HCT116 (cell line): ENCODE data around the gene SGCA.

Experiments used
- EGR1 ChIP-seq: IDR thresholded peaks from 2 replicates; pipeline ENCODE4 v1.6.1; 2012; ENCODE audit warnings: low read depth
- EZH2 ChIP-seq: fragments of 200-600 bp; sonication (generic); IDR thresholded peaks from 2 replicates; pipeline ENCODE4 v1.6.1; 2017; ENCODE audit warnings: antibody characterized with exemption, mixed run types
- EZH2phosphoT487 ChIP-seq: fragments of 200-600 bp; IDR thresholded peaks from 2 replicates; pipeline ENCODE4 v1.6.1; 2018; ENCODE audit warnings: antibody characterized with exemption, borderline replicate concordance
- FOSL1 ChIP-seq: IDR thresholded peaks from 2 replicates; pipeline ENCODE4 v1.6.1; 2012; ENCODE audit warnings: low read depth
- JUND ChIP-seq: IDR thresholded peaks from 2 replicates; pipeline ENCODE4 v1.6.1; 2012
- POLR2A ChIP-seq: IDR thresholded peaks from 2 replicates; pipeline ENCODE4 v1.7.0; 2011; ENCODE audit warnings: borderline replicate concordance; ENCODE audit not compliant: insufficient read depth, insufficient read length; ENCODE audit errors: extremely low read depth
- POLR2AphosphoS5 ChIP-seq: IDR thresholded peaks from 2 replicates; pipeline ENCODE4 v1.6.1; 2011; ENCODE audit warnings: mild to moderate bottlenecking, low read depth, low read length, moderate library complexity
- RAD21 ChIP-seq: IDR thresholded peaks from 2 replicates; pipeline ENCODE4 v1.6.1; 2012; ENCODE audit warnings: low read depth, mild to moderate bottlenecking
- ZNF274 ChIP-seq: fragments of 200-500 bp; sonication (Bioruptor generic); IDR thresholded peaks from 2 replicates; pipeline ENCODE4 v1.6.1; 2014; ENCODE audit warnings: mild to moderate bottlenecking, low read depth, low read length, inconsistent platforms
- TF ChIP-seq, protein P1 (sequence below): IDR thresholded peaks from 2 replicates; pipeline ENCODE4 v1.6.1; 2011; ENCODE audit warnings: mild to moderate bottlenecking, low read length, moderate library complexity; ENCODE audit not compliant: insufficient replicate concordance; ENCODE audit errors: extremely low read depth
- TF ChIP-seq, protein P2 (sequence below), 3 experiments: fragments of 200-600 bp in 1 of 3; sonication (generic) in 1 of 3; IDR thresholded peaks in 2 of 3; conservative IDR thresholded peaks in 1 of 3; 2 replicates each; pipeline ENCODE4 v1.5.1; 2012 to 2017; ENCODE audit warnings: low read depth in 2 of 3, low read length in 2 of 3, antibody characterized with exemption in 1 of 3, borderline replicate concordance in 1 of 3, control low read depth in 1 of 3, mild to moderate bottlenecking in 1 of 3, mixed read lengths in 1 of 3, mixed run types in 1 of 3, moderate library complexity in 1 of 3; ENCODE audit not compliant: insufficient read depth in 1 of 3
- TF ChIP-seq, protein P3 (sequence below): IDR thresholded peaks from 2 replicates; pipeline ENCODE4 v1.6.1; 2012

DNA sequence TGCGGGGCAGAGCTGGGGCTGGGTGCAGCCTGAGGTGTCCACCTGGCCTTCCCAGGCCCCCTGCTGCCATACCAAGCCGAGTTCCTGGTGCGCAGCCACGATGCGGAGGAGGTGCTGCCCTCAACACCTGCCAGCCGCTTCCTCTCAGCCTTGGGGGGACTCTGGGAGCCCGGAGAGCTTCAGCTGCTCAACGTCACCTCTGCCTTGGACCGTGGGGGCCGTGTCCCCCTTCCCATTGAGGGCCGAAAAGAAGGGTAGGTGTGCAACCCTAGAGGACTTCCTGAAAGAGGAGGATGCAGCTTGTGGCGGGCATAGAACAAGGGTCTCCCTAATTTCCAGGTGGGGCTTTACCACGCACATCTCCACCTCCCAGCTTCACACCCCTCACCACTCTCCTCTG is 2.5 kb downstream of the SGCA start:
- TF ChIP-seq POLR2AphosphoS5 (no peak), ZNF274 (no peak), RAD21 (no peak), EZH2 (no peak), POLR2A (no peak), EGR1 (no peak), EZH2phosphoT487 (no peak), JUND (no peak), FOSL1 (no peak)
- TF ChIP-seq, protein P1, sequence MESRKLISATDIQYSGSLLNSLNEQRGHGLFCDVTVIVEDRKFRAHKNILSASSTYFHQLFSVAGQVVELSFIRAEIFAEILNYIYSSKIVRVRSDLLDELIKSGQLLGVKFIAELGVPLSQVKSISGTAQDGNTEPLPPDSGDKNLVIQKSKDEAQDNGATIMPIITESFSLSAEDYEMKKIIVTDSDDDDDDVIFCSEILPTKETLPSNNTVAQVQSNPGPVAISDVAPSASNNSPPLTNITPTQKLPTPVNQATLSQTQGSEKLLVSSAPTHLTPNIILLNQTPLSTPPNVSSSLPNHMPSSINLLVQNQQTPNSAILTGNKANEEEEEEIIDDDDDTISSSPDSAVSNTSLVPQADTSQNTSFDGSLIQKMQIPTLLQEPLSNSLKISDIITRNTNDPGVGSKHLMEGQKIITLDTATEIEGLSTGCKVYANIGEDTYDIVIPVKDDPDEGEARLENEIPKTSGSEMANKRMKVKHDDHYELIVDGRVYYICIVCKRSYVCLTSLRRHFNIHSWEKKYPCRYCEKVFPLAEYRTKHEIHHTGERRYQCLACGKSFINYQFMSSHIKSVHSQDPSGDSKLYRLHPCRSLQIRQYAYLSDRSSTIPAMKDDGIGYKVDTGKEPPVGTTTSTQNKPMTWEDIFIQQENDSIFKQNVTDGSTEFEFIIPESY = no peak
- TF ChIP-seq, protein P2, sequence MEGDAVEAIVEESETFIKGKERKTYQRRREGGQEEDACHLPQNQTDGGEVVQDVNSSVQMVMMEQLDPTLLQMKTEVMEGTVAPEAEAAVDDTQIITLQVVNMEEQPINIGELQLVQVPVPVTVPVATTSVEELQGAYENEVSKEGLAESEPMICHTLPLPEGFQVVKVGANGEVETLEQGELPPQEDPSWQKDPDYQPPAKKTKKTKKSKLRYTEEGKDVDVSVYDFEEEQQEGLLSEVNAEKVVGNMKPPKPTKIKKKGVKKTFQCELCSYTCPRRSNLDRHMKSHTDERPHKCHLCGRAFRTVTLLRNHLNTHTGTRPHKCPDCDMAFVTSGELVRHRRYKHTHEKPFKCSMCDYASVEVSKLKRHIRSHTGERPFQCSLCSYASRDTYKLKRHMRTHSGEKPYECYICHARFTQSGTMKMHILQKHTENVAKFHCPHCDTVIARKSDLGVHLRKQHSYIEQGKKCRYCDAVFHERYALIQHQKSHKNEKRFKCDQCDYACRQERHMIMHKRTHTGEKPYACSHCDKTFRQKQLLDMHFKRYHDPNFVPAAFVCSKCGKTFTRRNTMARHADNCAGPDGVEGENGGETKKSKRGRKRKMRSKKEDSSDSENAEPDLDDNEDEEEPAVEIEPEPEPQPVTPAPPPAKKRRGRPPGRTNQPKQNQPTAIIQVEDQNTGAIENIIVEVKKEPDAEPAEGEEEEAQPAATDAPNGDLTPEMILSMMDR (IDR thresholded peaks at IDR 0.05 in 2 of 3, conservative IDR thresholded peaks at IDR 0.05 in 1 of 3; ENCODE audit: borderline replicate concordance in 1 of 3, insufficient read depth in 1 of 3, low read depth in 2 of 3, low read length in 2 of 3) = no peak
- TF ChIP-seq, protein P3, sequence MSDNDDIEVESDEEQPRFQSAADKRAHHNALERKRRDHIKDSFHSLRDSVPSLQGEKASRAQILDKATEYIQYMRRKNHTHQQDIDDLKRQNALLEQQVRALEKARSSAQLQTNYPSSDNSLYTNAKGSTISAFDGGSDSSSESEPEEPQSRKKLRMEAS = no peak
